ENCODE measurements around the gene TP53TG3B.
"Not testable (repeated sequence)": the region's sequence is repeated elsewhere in the genome, so short reads cannot be mapped to it uniquely, and the experiment has no call there.

Gene TP53TG3B, protein sequence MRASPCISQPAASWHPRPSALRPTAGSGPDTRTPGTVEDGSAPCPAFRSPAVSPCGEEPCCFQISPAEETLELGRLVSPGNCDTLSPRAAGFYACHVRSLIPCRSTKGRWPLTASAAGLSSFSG

DNA sequence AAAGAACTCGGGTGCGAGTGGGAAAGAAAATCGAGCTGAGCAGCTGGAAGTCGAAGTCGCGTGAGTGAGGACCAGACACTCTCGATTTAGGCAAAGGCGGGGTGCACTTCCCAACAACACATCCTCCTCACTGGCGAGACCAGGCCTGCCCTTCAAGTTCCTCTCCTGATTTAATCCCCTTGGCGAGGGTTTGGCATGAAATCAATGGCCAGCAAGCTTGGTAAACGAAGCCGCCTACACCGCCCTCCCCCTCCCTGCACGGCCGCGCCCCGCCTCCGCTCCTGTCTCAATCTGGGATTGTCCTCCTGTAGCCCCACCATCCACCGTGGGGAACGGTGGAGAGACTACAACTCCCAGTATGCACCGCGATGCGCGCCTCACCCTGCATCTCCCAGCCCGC lies at the start of gene TP53TG3B:
TP53TG3B (plus strand) TSS at position 301 of the 400 bp plus-strand sequence; CDS start at position 369, 68 bp downstream.
- in situ Hi-C loops (cut with HindIII; ENCODE audit: low pct_ligation_motif_present, low pct_unique_long_range_greater_than_20kb, low sequenced_read_pairs); DNase-seq: not testable (repeated sequence)

- DNase-seq; in situ Hi-C loops (cut with HindIII; ENCODE audit: low pct_ligation_motif_present, low pct_unique_long_range_greater_than_20kb, low sequenced_read_pairs): not testable (repeated sequence)
Observed at GRCh38 chr16:33336226-33337012, 24.2 kb upstream of the TP53TG3B start.

GRCh38 chr16:33337627-33338542 lies 22.8 kb upstream of the TP53TG3B start:
- in situ Hi-C loops (cut with HindIII; ENCODE audit: low pct_ligation_motif_present, low pct_unique_long_range_greater_than_20kb, low sequenced_read_pairs); DNase-seq: not testable (repeated sequence)

GRCh38 chr16:33338543-33338951 lies 22.1 kb upstream of the TP53TG3B start:
- in situ Hi-C loops (cut with HindIII; ENCODE audit: low pct_ligation_motif_present, low pct_unique_long_range_greater_than_20kb, low sequenced_read_pairs); DNase-seq: not testable (repeated sequence)

- in situ Hi-C loops (cut with HindIII; ENCODE audit: low pct_ligation_motif_present, low pct_unique_long_range_greater_than_20kb, low sequenced_read_pairs), result not testable (repeated sequence)
- DNase-seq, result peak; percentile 5
Observed at GRCh38 chr16:33339093-33340061, 21.3 kb upstream of the TP53TG3B start.

Measured in ACHN (cell line).